DND-41 (cell line): ENCODE data around the gene ARHGEF39.

ENCODE experiments used
- ATAC-seq: fragments of 200-7000 bp; cut with Tn5 transposase; 3 replicates; pipeline ENCODE4 v1.9.1; 2021; ENCODE audit warnings: low read depth; ENCODE audit not compliant: insufficient read depth
- DNase-seq: peaks from one replicate; pipeline ENCODE4 v3.0.0-alpha.2; 2020
- H2AFZ ChIP-seq: 2 replicates; pipeline ENCODE4 v1.6.0; 2012; ENCODE audit warnings: low read depth, low read length
- H3K27ac ChIP-seq: 2 replicates; pipeline ENCODE4 v1.5.1; 2012; ENCODE audit warnings: low read length, inconsistent platforms
- H3K27me3 ChIP-seq: fragments of 200-600 bp; sonication (generic); 2 replicates; pipeline ENCODE4 v1.6.0; 2012; ENCODE audit warnings: low read length, mild to moderate bottlenecking, inconsistent platforms; ENCODE audit not compliant: insufficient read depth, poor library complexity
- H3K36me3 ChIP-seq: 2 replicates; pipeline ENCODE4 v1.5.1; 2012; ENCODE audit warnings: low read length, inconsistent platforms; ENCODE audit not compliant: insufficient read depth
- H3K4me1 ChIP-seq: 2 replicates; pipeline ENCODE4 v1.5.1; 2012; ENCODE audit warnings: mild to moderate bottlenecking, low read length; ENCODE audit not compliant: insufficient read depth
- H3K4me2 ChIP-seq: 2 replicates; pipeline ENCODE4 v1.6.0; 2012; ENCODE audit warnings: mild to moderate bottlenecking, moderate library complexity, low read length, inconsistent platforms; ENCODE audit not compliant: insufficient read depth
- H3K4me3 ChIP-seq, 2 experiments: fragments of 200-600 bp in 1 of 2; shearing (Covaris generic) in 1 of 2; 2 replicates each; pipeline ENCODE4 v1.5.1; 2012 to 2016; ENCODE audit warnings: inconsistent platforms in 2 of 2, low read length in 2 of 2, mild to moderate bottlenecking in 2 of 2, low read depth in 1 of 2, moderate library complexity in 1 of 2
- H3K79me2 ChIP-seq: 2 replicates; pipeline ENCODE4 v1.6.0; 2012; ENCODE audit warnings: low read length, inconsistent platforms; ENCODE audit not compliant: insufficient read depth
- H3K9ac ChIP-seq: 2 replicates; pipeline ENCODE4 v1.6.0; 2012; ENCODE audit warnings: low read depth, mild to moderate bottlenecking, inconsistent platforms, low read length, moderate library complexity
- H3K9me3 ChIP-seq: 2 replicates; pipeline ENCODE4 v1.5.1; 2012; ENCODE audit warnings: low read length, moderate library complexity, mild to moderate bottlenecking, inconsistent platforms; ENCODE audit not compliant: insufficient read depth, severe bottlenecking
- H4K20me1 ChIP-seq: 2 replicates; pipeline ENCODE4 v1.6.0; 2012; ENCODE audit warnings: low read length; ENCODE audit not compliant: insufficient read depth
- EZH2 ChIP-seq: IDR thresholded peaks from 3 replicates; pipeline ENCODE4 v1.6.1; 2012; ENCODE audit warnings: borderline replicate concordance, low read depth, mild to moderate bottlenecking, moderate library complexity, low read length, inconsistent platforms; ENCODE audit not compliant: severe bottlenecking
- TF ChIP-seq, protein P1 (sequence below): IDR thresholded peaks from 2 replicates; pipeline ENCODE4 v1.5.1; 2012; ENCODE audit warnings: borderline replicate concordance, low read length, moderate library complexity, mild to moderate bottlenecking; ENCODE audit not compliant: poor library complexity, severe bottlenecking; ENCODE audit errors: extremely low read depth

Gene ARHGEF39

GRCh38 chr9:35652829-35653209 is 12.2 kb downstream of the ARHGEF39 start:
- Histone ChIP-seq H2AFZ (no peak overlapping the region), H4K20me1 (no peaks in the 10 kb centered on the region), H3K79me2 (peaks cover 30% of the 10 kb centered on the region), H3K27me3 (no peaks in the 10 kb centered on the region), H3K4me3 (no peak overlapping the region), H3K9me3 (no peaks in the 10 kb centered on the region), H3K9ac (no peak overlapping the region), H3K4me2 (no peak overlapping the region), H3K36me3 (peaks cover 19% of the 10 kb centered on the region; the same call in 1 of the 2 replicates), H3K4me1 (peaks cover 60% of the 10 kb centered on the region), H3K27ac (no peak overlapping the region)
- DNase-seq = no peak
- TF ChIP-seq, protein P1, sequence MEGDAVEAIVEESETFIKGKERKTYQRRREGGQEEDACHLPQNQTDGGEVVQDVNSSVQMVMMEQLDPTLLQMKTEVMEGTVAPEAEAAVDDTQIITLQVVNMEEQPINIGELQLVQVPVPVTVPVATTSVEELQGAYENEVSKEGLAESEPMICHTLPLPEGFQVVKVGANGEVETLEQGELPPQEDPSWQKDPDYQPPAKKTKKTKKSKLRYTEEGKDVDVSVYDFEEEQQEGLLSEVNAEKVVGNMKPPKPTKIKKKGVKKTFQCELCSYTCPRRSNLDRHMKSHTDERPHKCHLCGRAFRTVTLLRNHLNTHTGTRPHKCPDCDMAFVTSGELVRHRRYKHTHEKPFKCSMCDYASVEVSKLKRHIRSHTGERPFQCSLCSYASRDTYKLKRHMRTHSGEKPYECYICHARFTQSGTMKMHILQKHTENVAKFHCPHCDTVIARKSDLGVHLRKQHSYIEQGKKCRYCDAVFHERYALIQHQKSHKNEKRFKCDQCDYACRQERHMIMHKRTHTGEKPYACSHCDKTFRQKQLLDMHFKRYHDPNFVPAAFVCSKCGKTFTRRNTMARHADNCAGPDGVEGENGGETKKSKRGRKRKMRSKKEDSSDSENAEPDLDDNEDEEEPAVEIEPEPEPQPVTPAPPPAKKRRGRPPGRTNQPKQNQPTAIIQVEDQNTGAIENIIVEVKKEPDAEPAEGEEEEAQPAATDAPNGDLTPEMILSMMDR = no peak
- no peak for TF ChIP-seq EZH2
- no peak for ATAC-seq

GRCh38 chr9:35651956-35652828 is 12.8 kb downstream of the ARHGEF39 start:
- Histone ChIP-seq H3K9me3 (no peaks in the 10 kb centered on the region), H3K27me3 (no peaks in the 10 kb centered on the region), H3K4me2 (no peak overlapping the region), H2AFZ (no peak overlapping the region), H3K36me3 (peaks cover 19% of the 10 kb centered on the region; the same call in 1 of the 2 replicates), H3K4me1 (peaks cover 60% of the 10 kb centered on the region), H4K20me1 (no peaks in the 10 kb centered on the region), H3K4me3 (no peak overlapping the region), H3K9ac (0 out of 2 replicates have a peak overlapping the region, but pooled peaks have one; percentile 95), H3K27ac (no peak overlapping the region), H3K79me2 (peaks cover 30% of the 10 kb centered on the region)
- TF ChIP-seq, protein P1 = no peak
- no peak for TF ChIP-seq EZH2
- ATAC-seq = no peak
- no peak for DNase-seq

GRCh38 chr9:35650341-35651158 is 14.4 kb downstream of the ARHGEF39 start, which contains the start of gene SIT1:
Gene SIT1 (minus strand): TSS chr9:35650931. CDS start chr9:35650853, 78 bp downstream.
- Histone ChIP-seq H3K79me2 (peaks cover 32% of the 10 kb centered on the region), H3K27me3 (no peaks in the 10 kb centered on the region), H3K4me3 (peak within 1 kb of the TSS; percentile 49 to 76), H3K36me3 (peaks cover 19% of the 10 kb centered on the region; the same call in 1 of the 2 replicates), H2AFZ (peak within 1 kb of the TSS; percentile 60), H3K9me3 (no peaks in the 10 kb centered on the region), H4K20me1 (no peaks in the 10 kb centered on the region), H3K9ac (peak within 1 kb of the TSS; percentile 95), H3K4me1 (peaks cover 60% of the 10 kb centered on the region), H3K4me2 (peak within 1 kb of the TSS; percentile 79), H3K27ac (peak within 1 kb of the TSS; percentile 100)
- DNase-seq (peak; percentile 78), ATAC-seq (peak; percentile 11; the same call in 2 of the 3 replicates)
- TF ChIP-seq EZH2 = no peak
- TF ChIP-seq, protein P1 = no peak
